Caco-2 (cell line): ENCODE results near the gene NUP205. TPM values are rescaled to one million over a fixed set of nuclear protein-coding genes. Genes with fewer than 3 reads are reported as not detected.

Experiments used
- BruUV-seq: library from RNA; stranded (reverse); fragments of 400-500 nt; replicated peaks from 2 replicates; lab custom pipeline; 2021; lab: Mats Ljungman, UMichigan
- CTCF ChIA-PET: fragments of 300-600 bp; sonication (Branson Sonifier 250); formaldehyde crosslinking; loops from one replicate; lab custom pipeline; 2022; ENCODE audit warnings: antibody characterized with exemption; lab: Charles Lee
- POLR2A ChIA-PET: fragments of 300-600 bp; sonication (Branson Sonifier 250); formaldehyde crosslinking; loops from one replicate; lab custom pipeline; 2022; ENCODE audit warnings: antibody characterized with exemption; lab: Charles Lee
- DNase-seq, 2 experiments: peaks; one replicate each; pipeline versions ENCODE4 v3.0.0 to v3.0.0-alpha.2; 2020 to 2022
- H3K27me3 ChIP-seq: replicated peaks from 2 replicates; pipeline ENCODE4 v1.6.0; 2011; ENCODE audit warnings: low read length; ENCODE audit not compliant: control insufficient read depth, insufficient read depth
- H3K36me3 ChIP-seq: 2 replicates; pipeline ENCODE4 v1.5.1; 2011; ENCODE audit warnings: low read length; ENCODE audit not compliant: control insufficient read depth, insufficient read depth
- H3K4me1 ChIP-seq: fragments of 250-450 bp; sonication (Bioruptor Pico); 2 replicates; pipeline ENCODE4 v1.5.1; 2020; ENCODE audit warnings: mild to moderate bottlenecking
- H3K4me3 ChIP-seq: 2 replicates; pipeline ENCODE4 v1.5.1; 2011; ENCODE audit warnings: low read depth, mild to moderate bottlenecking, control low read depth, low read length
- H3K9me3 ChIP-seq: fragments of 250-450 bp; sonication (Bioruptor Pico); 2 replicates; pipeline ENCODE4 v1.5.1; 2020; ENCODE audit warnings: mild to moderate bottlenecking, moderate library complexity
- H3K27ac Mint-ChIP-seq: one replicate; pipeline ENCODE4 v1.8.0; 2022; ENCODE audit warnings: mixed read lengths; ENCODE audit not compliant: unreplicated experiment
- H3K27me3 Mint-ChIP-seq: one replicate; pipeline ENCODE4 v1.8.0; 2022; ENCODE audit warnings: mixed read lengths; ENCODE audit not compliant: insufficient read depth, unreplicated experiment
- H3K36me3 Mint-ChIP-seq: one replicate; pipeline ENCODE4 v1.8.0; 2022; ENCODE audit warnings: mild to moderate bottlenecking, mixed read lengths; ENCODE audit not compliant: insufficient read depth, unreplicated experiment
- H3K4me1 Mint-ChIP-seq: one replicate; pipeline ENCODE4 v1.8.0; 2022; ENCODE audit warnings: low read depth, mixed read lengths; ENCODE audit not compliant: unreplicated experiment
- H3K4me3 Mint-ChIP-seq: one replicate; pipeline ENCODE4 v1.8.0; 2022; ENCODE audit warnings: mild to moderate bottlenecking, moderate library complexity, mixed read lengths; ENCODE audit not compliant: unreplicated experiment
- H3K9me3 Mint-ChIP-seq: one replicate; pipeline ENCODE4 v1.8.0; 2022; ENCODE audit warnings: mixed read lengths; ENCODE audit not compliant: unreplicated experiment
- CTCF ChIP-seq, 2 experiments: fragments of 200-600 bp in 1 of 2; IDR thresholded peaks; 1 replicate in 1 of 2; 2 replicates in 1 of 2; pipeline versions ENCODE4 v1.5.1 to v1.8.0; 2011 to 2022; ENCODE audit warnings: antibody characterized with exemption in 1 of 2, control low read depth in 1 of 2, inconsistent platforms in 1 of 2, low read depth in 1 of 2, low read length in 1 of 2, mild to moderate bottlenecking in 1 of 2, moderate library complexity in 1 of 2; ENCODE audit not compliant: insufficient read depth in 1 of 2, severe bottlenecking in 1 of 2, unreplicated experiment in 1 of 2
- intact Hi-C: fragments of 100-400 bp; cut with micrococcal nuclease; formaldehyde crosslinking; loops from one replicate; pipeline ENCODE4 v1.10.0; 2022; ENCODE audit not compliant: unreplicated experiment
- total RNA-seq: library from RNA; stranded (reverse); gene quantifications from 2 replicates; pipeline ENCODE4 v1.2.3, GENCODE V29; 2022

The NUP205 gene
- total RNA-seq, 1 experiment from 2014 or later, result 115 TPM

GRCh38 chr7:135648235-135648634 lies 90.5 kb downstream of the NUP205 start:
- POLR2A ChIA-PET, result no interaction called here
- Mint-ChIP-seq H3K4me1 (peaks cover 2% of the 10 kb centered on the region), H3K4me3 (no peak overlapping the region), H3K27me3 (no peaks in the 10 kb centered on the region), H3K9me3 (no peaks in the 10 kb centered on the region), H3K36me3 (peaks cover 45% of the 10 kb centered on the region), H3K27ac (no peak overlapping the region)
- H3K9me3 ChIP-seq, result no peaks in the 10 kb centered on the region
- no peak for TF ChIP-seq CTCF (IDR thresholded peaks at IDR 0.05; ENCODE audit: insufficient read depth in 1 of 2, low read depth in 1 of 2, low read length in 1 of 2, severe bottlenecking in 1 of 2, unreplicated experiment in 1 of 2)
- no TSS peak for BruUV-seq
- H3K4me1 ChIP-seq, result no peaks in the 10 kb centered on the region
- CTCF ChIA-PET, result no interaction called here
- peaks cover 6% of the 10 kb centered on the region for H3K36me3 ChIP-seq
- H3K4me3 ChIP-seq, result no peak overlapping the region
- no peaks in the 10 kb centered on the region for H3K27me3 ChIP-seq
- intact Hi-C loops, result no loop called here
- DNase-seq, result no peak

GRCh38 chr7:135650831-135651573 lies 93.3 kb downstream of the NUP205 start:
- no peaks in the 10 kb centered on the region for H3K9me3 ChIP-seq
- Mint-ChIP-seq H3K36me3 (peaks cover 22% of the 10 kb centered on the region), H3K27me3 (no peaks in the 10 kb centered on the region), H3K27ac (no peak overlapping the region), H3K9me3 (no peaks in the 10 kb centered on the region), H3K4me1 (peaks cover 5% of the 10 kb centered on the region), H3K4me3 (no peak overlapping the region)
- no peak overlapping the region for H3K4me3 ChIP-seq
- DNase-seq, result no peak
- ChIA-PET CTCF (no interaction called here), POLR2A (no interaction called here)
- no peak for TF ChIP-seq CTCF (IDR thresholded peaks at IDR 0.05; ENCODE audit: insufficient read depth in 1 of 2, low read depth in 1 of 2, low read length in 1 of 2, severe bottlenecking in 1 of 2, unreplicated experiment in 1 of 2)
- BruUV-seq, result no TSS peak
- intact Hi-C loops, result no loop called here
- no peaks in the 10 kb centered on the region for H3K27me3 ChIP-seq
- no peaks in the 10 kb centered on the region for H3K4me1 ChIP-seq
- peaks cover 4% of the 10 kb centered on the region for H3K36me3 ChIP-seq

- CTCF ChIA-PET, result interaction anchor here (1.5 kb wide), 1 partner anchor 9 kb away, joined by 9 read pairs; the partner anchor contains the start of gene STMP1
- TF ChIP-seq CTCF (IDR thresholded peaks at IDR 0.05; ENCODE audit: insufficient read depth in 1 of 2, low read depth in 1 of 2, low read length in 1 of 2, severe bottlenecking in 1 of 2, unreplicated experiment in 1 of 2), result no peak
- Mint-ChIP-seq H3K4me1 (peaks cover 5% of the 10 kb centered on the region), H3K9me3 (no peaks in the 10 kb centered on the region), H3K36me3 (peaks cover 13% of the 10 kb centered on the region), H3K27ac (no peak overlapping the region), H3K4me3 (no peak overlapping the region), H3K27me3 (no peaks in the 10 kb centered on the region)
- no peaks in the 10 kb centered on the region for H3K4me1 ChIP-seq
- H3K9me3 ChIP-seq, result no peaks in the 10 kb centered on the region
- no peaks in the 10 kb centered on the region for H3K36me3 ChIP-seq
- H3K27me3 ChIP-seq, result no peaks in the 10 kb centered on the region
- intact Hi-C loops, result no loop called here
- no peak for DNase-seq
- BruUV-seq, result no TSS peak
- POLR2A ChIA-PET, result no interaction called here
- no peak overlapping the region for H3K4me3 ChIP-seq
These were observed 95.8 kb downstream of the NUP205 start for GRCh38 chr7:135653340-135654080.
